ENCODE results near the gene PITPNM2. TPM values are rescaled to one million over a fixed set of nuclear protein-coding genes. Genes with fewer than 3 reads are reported as not detected.

PITPNM2 gene
- total and polyA plus RNA-seq, 2 experiments from 2014 or later = 3.6 to 6.3 TPM

DNA sequence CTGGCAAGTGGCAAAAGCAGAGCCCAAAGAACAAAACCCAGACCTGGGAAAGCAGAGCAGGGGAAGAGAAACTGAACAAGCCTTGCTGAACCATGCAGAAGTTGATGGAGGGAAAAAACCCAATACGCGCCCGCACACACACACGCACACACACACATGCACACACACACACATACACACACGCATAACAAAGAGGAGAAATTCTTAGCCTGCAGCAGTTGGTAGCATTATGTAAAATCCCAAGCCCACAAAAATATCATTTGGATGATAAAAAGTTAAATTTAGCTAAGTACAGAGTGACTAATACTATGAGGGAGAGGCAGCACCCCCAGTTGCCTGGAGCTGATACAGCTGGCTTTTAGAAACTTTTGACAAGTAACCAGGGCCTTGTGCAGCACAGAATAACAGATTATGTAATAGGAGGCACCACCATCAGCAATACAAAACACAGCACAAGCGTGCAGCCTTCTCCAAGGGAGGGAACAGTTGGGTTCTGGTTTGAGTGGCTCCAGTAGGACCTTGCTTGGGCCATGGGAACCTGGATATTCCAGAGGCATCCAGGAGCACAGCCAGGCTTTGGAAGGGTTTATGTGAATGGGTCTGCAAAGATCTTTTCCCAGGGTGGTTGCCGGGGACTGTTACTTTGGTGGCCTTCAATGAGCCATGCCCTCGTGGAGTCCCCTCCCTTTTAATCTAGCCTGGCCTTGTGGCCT, 35.3 kb downstream of the PITPNM2 start:
- TF ChIP-seq EZH2 (IDR thresholded peaks at IDR 0.05; ENCODE audit: borderline replicate concordance) = no peak
- no peak for TF ChIP-seq EZH2phosphoT487 (IDR thresholded peaks at IDR 0.05; ENCODE audit: low read depth, severe bottlenecking, unreplicated experiment)
- TF ChIP-seq, protein P1, sequence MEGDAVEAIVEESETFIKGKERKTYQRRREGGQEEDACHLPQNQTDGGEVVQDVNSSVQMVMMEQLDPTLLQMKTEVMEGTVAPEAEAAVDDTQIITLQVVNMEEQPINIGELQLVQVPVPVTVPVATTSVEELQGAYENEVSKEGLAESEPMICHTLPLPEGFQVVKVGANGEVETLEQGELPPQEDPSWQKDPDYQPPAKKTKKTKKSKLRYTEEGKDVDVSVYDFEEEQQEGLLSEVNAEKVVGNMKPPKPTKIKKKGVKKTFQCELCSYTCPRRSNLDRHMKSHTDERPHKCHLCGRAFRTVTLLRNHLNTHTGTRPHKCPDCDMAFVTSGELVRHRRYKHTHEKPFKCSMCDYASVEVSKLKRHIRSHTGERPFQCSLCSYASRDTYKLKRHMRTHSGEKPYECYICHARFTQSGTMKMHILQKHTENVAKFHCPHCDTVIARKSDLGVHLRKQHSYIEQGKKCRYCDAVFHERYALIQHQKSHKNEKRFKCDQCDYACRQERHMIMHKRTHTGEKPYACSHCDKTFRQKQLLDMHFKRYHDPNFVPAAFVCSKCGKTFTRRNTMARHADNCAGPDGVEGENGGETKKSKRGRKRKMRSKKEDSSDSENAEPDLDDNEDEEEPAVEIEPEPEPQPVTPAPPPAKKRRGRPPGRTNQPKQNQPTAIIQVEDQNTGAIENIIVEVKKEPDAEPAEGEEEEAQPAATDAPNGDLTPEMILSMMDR (IDR thresholded peaks at IDR 0.05; ENCODE audit: poor library complexity) = no peak
- Histone ChIP-seq H3K36me3 (replicated peaks; ENCODE audit: insufficient read depth, low read depth) (no peaks in the 10 kb centered on the region), H3K4me2 (peak overlapping the region; percentile 9), H3K79me2 (peaks cover 2% of the 10 kb centered on the region), H3K27ac (peak overlapping the region; percentile 27), H4K20me1 (ENCODE audit: insufficient read depth, poor library complexity, severe bottlenecking) (no peaks in the 10 kb centered on the region), H3K4me1 (ENCODE audit: insufficient read depth) (peaks cover 3% of the 10 kb centered on the region), H3K9me2 (replicated peaks; ENCODE audit: insufficient read depth) (no peaks in the 10 kb centered on the region), H3K4me3 (no peak overlapping the region), H3K9me3 (ENCODE audit: low read depth) (no peaks in the 10 kb centered on the region), H2AFZ (no peak overlapping the region), H3K27me3 (no peaks in the 10 kb centered on the region)
- 83% methylated on average over 8 of the region's 8 CpGs for WGBS (ENCODE audit: low lambda C conversion rate, missing lambda C conversion rate)
- peak; percentile 44 for DNase-seq (ENCODE audit: low spot score)

DNA sequence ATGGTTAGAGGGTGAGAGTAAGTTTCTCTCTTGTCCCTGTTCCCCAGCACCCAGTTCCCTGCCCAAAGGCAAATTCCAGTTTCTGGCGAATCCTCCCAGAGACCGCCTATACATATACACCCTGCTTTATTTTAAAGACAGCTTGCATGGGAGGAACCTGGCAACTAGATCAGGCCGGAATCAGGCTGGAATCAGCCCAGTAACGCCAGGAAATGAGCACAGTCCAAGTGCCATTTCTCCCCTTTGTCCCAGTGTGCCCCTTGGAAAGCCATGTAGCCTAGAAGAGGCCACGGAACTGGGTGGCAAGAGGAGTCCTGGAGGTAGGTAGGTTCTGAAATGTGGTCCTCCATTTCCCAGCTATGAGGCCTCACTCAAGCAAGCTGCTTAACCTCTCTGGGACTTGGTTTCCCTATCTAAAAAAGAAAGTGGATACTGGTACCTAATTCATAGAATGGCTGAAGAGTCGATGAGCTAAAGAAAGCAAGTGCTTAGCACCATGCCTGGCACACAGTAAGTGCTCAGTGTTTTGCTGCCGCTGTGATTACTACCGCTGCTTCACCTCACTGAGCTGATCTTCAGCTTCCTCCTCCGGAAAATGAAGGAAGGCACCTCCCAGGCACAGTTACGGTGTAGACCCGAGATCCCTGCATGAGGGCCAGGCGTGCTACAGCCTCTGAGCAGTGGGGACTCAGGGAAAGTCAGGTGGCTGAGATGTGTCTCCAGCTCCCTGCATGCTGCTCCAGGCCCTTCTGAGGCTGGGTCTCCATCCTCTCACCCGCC, 36.4 kb downstream of the PITPNM2 start:
- no peak overlapping the region for H3K4me2 ChIP-seq
- H3K27ac ChIP-seq = no peak overlapping the region
- DNase-seq (ENCODE audit: low spot score) = no peak
- H2AFZ ChIP-seq = no peak overlapping the region
- TF ChIP-seq EZH2phosphoT487 (IDR thresholded peaks at IDR 0.05; ENCODE audit: low read depth, severe bottlenecking, unreplicated experiment) (no peak), EZH2 (IDR thresholded peaks at IDR 0.05; ENCODE audit: borderline replicate concordance) (no peak)
- TF ChIP-seq, protein P1 (IDR thresholded peaks at IDR 0.05; ENCODE audit: poor library complexity) = no peak
- no peaks in the 10 kb centered on the region for H4K20me1 ChIP-seq (ENCODE audit: insufficient read depth, poor library complexity, severe bottlenecking)
- no peaks in the 10 kb centered on the region for H3K9me2 ChIP-seq (replicated peaks; ENCODE audit: insufficient read depth)
- peaks cover 2% of the 10 kb centered on the region for H3K79me2 ChIP-seq
- H3K4me1 ChIP-seq (ENCODE audit: insufficient read depth) = peaks cover 3% of the 10 kb centered on the region
- H3K4me3 ChIP-seq = no peak overlapping the region
- no peaks in the 10 kb centered on the region for H3K9me3 ChIP-seq (ENCODE audit: low read depth)
- H3K27me3 ChIP-seq = no peaks in the 10 kb centered on the region
- WGBS (ENCODE audit: low lambda C conversion rate, missing lambda C conversion rate) = 94% methylated on average over 13 of the region's 13 CpGs
- H3K36me3 ChIP-seq (replicated peaks; ENCODE audit: insufficient read depth, low read depth) = no peaks in the 10 kb centered on the region

DNA sequence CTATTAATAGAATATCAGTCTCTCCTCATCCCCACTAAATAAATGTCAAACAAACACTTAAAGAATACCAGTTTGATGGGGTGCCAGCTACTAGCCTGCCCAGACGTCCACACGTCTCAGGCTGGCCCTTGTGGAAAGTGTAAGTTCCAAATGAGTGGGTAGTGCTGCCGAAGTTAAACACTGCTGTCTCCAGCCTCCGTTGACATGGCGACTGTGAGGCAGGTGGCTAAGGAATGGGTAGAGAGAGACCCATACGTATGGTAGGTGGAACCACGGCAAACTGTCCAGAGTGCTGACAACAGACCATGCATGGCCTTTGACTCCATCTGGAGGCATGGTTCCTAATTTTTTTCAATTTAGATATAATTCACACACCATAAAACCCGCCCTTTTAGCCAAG, 37.9 kb downstream of the PITPNM2 start:
- Histone ChIP-seq H3K27ac (no peak overlapping the region), H4K20me1 (ENCODE audit: insufficient read depth, poor library complexity, severe bottlenecking) (no peaks in the 10 kb centered on the region), H3K4me1 (ENCODE audit: insufficient read depth) (peaks cover 3% of the 10 kb centered on the region), H3K36me3 (replicated peaks; ENCODE audit: insufficient read depth, low read depth) (no peaks in the 10 kb centered on the region), H2AFZ (no peak overlapping the region), H3K9me2 (replicated peaks; ENCODE audit: insufficient read depth) (no peaks in the 10 kb centered on the region), H3K9me3 (ENCODE audit: low read depth) (no peaks in the 10 kb centered on the region), H3K79me2 (peaks cover 2% of the 10 kb centered on the region), H3K4me3 (no peak overlapping the region), H3K4me2 (no peak overlapping the region), H3K27me3 (no peaks in the 10 kb centered on the region)
- 69% methylated on average over 8 of the region's 8 CpGs for WGBS (ENCODE audit: low lambda C conversion rate, missing lambda C conversion rate)
- DNase-seq (ENCODE audit: low spot score) = no peak
- TF ChIP-seq EZH2 (IDR thresholded peaks at IDR 0.05; ENCODE audit: borderline replicate concordance) = no peak
- no peak for TF ChIP-seq EZH2phosphoT487 (IDR thresholded peaks at IDR 0.05; ENCODE audit: low read depth, severe bottlenecking, unreplicated experiment)
- TF ChIP-seq, protein P1 (IDR thresholded peaks at IDR 0.05; ENCODE audit: poor library complexity) = no peak

All from hepatocyte (in vitro differentiated cells).